Naive thymus-derived CD4-positive, alpha-beta T cell (primary cell): ENCODE measurements around the gene INPP5A. TPM values are rescaled to one million over a fixed set of nuclear protein-coding genes. Genes with fewer than 3 reads are reported as not detected.
A peak's percentile ranks its signal among the peaks of the same experiment; 100 is the strongest.

Experiments
- ATAC-seq: fragments of 150-1000 bp; cut with Tn5 transposase; 2 replicates; pipeline ENCODE4 v1.10.0; 2021; ENCODE audit warnings: mild to moderate bottlenecking, moderate library complexity
- CTCF ChIA-PET: fragments of 350-600 bp; sonication (Branson Sonifier 250); formaldehyde crosslinking; loops from one replicate; lab custom pipeline; 2021; ENCODE audit warnings: antibody characterized with exemption; lab: Charles Lee
- POLR2A ChIA-PET: fragments of 350-600 bp; sonication (Branson Sonifier 250); formaldehyde crosslinking; loops from one replicate; lab custom pipeline; 2021; ENCODE audit warnings: antibody characterized with exemption, inconsistent platforms; lab: Charles Lee
- DNase-seq, 9 donors: peaks; one replicate each; pipeline versions ENCODE4 v3.0.0 to v3.0.0-alpha.2; 2020 to 2022; ENCODE audit warnings: mixed read lengths in 1 of 9
- H3K27ac ChIP-seq: one replicate; pipeline ENCODE4 v1.7.0; 2013; ENCODE audit warnings: mild to moderate bottlenecking, low read depth, low read length, moderate library complexity
- H3K27me3 ChIP-seq, 2 donors: one replicate each; pipeline ENCODE4 v1.7.0; 2013; ENCODE audit warnings: low read length in 2 of 2, mild to moderate bottlenecking in 2 of 2, moderate library complexity in 2 of 2; ENCODE audit not compliant: control insufficient read depth in 2 of 2, insufficient read depth in 2 of 2
- H3K36me3 ChIP-seq, 3 experiments: 1 replicate in 2 of 3; 2 replicates in 1 of 3; pipeline ENCODE4 v1.7.0; 2013; ENCODE audit warnings: low read length in 3 of 3, mild to moderate bottlenecking in 3 of 3, moderate library complexity in 1 of 3; ENCODE audit not compliant: insufficient read depth in 3 of 3, control insufficient read depth in 2 of 3
- H3K4me1 ChIP-seq, 2 donors: one replicate each; pipeline ENCODE4 v1.7.0; 2013; ENCODE audit warnings: low read length in 2 of 2, mild to moderate bottlenecking in 2 of 2, moderate library complexity in 1 of 2; ENCODE audit not compliant: control insufficient read depth in 2 of 2, insufficient read depth in 2 of 2
- H3K4me3 ChIP-seq: 2 replicates; pipeline ENCODE4 v1.7.0; 2013; ENCODE audit warnings: mild to moderate bottlenecking, low read length
- H3K9me3 ChIP-seq, 3 experiments: 1 replicate in 2 of 3; 2 replicates in 1 of 3; pipeline ENCODE4 v1.7.0; 2013; ENCODE audit warnings: low read length in 3 of 3; ENCODE audit not compliant: control insufficient read depth in 2 of 3
- H3K27ac Mint-ChIP-seq, 9 donors: one replicate each; pipeline ENCODE4 v1.8.0; 2020 to 2022; ENCODE audit warnings: mixed read lengths in 9 of 9, mild to moderate bottlenecking in 8 of 9, moderate library complexity in 5 of 9, inconsistent platforms in 2 of 9
- H3K27me3 Mint-ChIP-seq, 5 donors: one replicate each; pipeline ENCODE4 v1.8.0; 2021 to 2022; ENCODE audit warnings: mixed read lengths in 5 of 5, mild to moderate bottlenecking in 1 of 5
- H3K36me3 Mint-ChIP-seq, 5 donors: one replicate each; pipeline ENCODE4 v1.8.0; 2020 to 2022; ENCODE audit warnings: mixed read lengths in 5 of 5, mild to moderate bottlenecking in 3 of 5, inconsistent platforms in 1 of 5
- H3K4me1 Mint-ChIP-seq, 7 donors: one replicate each; pipeline ENCODE4 v1.8.0; 2020 to 2022; ENCODE audit warnings: mixed read lengths in 7 of 7, mild to moderate bottlenecking in 3 of 7, inconsistent platforms in 1 of 7
- H3K4me3 Mint-ChIP-seq, 10 donors: one replicate each; pipeline ENCODE4 v1.8.0; 2020 to 2022; ENCODE audit warnings: mild to moderate bottlenecking in 10 of 10, mixed read lengths in 10 of 10, moderate library complexity in 6 of 10, inconsistent platforms in 2 of 10
- H3K9me3 Mint-ChIP-seq, 11 donors: one replicate each; pipeline ENCODE4 v1.8.0; 2020 to 2022; ENCODE audit warnings: mixed read lengths in 11 of 11, mild to moderate bottlenecking in 4 of 11, inconsistent platforms in 1 of 11, moderate library complexity in 1 of 11
- intact Hi-C, 2 donors: fragments of 100-400 bp; cut with micrococcal nuclease; formaldehyde crosslinking; loops; one replicate each; pipeline ENCODE4 v1.15.1; 2023
- polyA plus RNA-seq, 2 donors: library from polyadenylated mRNA; unstranded; fragments of 300-500 nt; fragmentation: Illumina TruSeq; gene quantifications; one replicate each; pipeline ENCODE4 v1.2.3, GENCODE V29; 2021
- total RNA-seq, 6 experiments: library from RNA in 5 of 6; stranded (reverse) in 5 of 6; gene quantifications; 1 replicate in 5 of 6; 2 replicates in 1 of 6; pipeline ENCODE4 v1.2.3 and lab custom pipeline; 2021 to 2026

INPP5A gene
- total and polyA plus RNA-seq, 7 experiments from 2014 or later, result 0.97 to 30.7 (median 25.0) TPM

DNA sequence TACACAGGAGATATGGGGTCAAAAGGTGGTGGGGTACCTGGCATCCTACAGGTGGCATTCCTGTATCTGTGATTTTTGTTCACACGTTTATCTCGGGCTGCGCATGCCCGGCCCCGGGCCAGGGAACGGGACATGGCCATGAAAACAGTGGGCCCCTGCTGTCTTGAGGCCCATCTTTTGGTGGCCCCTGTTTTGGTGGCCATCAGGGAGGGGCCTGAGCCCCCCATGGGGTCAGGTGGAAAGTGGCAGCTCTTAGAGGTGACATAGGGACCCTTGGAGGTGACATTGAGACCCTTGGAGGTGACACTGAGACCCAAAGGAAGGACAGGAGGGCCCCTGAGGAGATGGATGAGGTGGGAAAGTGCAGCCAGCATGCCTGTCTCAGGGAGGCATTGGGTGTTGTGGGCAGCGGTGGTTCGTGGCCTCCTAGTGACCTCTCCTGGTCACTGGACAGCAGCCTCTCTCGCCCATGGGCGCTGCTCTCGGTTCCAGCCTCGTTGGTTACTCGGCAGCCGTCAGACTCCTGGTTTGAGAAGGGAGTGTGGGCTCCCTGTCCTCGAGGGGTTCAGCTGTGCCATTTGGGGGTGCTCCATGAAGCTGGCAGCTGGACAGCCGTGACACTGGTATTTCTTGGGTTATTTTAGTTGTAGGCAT lies 39.9 kb downstream of the INPP5A start:
- POLR2A ChIA-PET, result no interaction called here
- H3K9me3 Mint-ChIP-seq, result peaks cover 0 to 3% (median 0%) of the 10 kb centered on the region in 11 donors
- peaks cover 0 to 5% of the 10 kb centered on the region in 2 donors for H3K4me1 ChIP-seq

DNA sequence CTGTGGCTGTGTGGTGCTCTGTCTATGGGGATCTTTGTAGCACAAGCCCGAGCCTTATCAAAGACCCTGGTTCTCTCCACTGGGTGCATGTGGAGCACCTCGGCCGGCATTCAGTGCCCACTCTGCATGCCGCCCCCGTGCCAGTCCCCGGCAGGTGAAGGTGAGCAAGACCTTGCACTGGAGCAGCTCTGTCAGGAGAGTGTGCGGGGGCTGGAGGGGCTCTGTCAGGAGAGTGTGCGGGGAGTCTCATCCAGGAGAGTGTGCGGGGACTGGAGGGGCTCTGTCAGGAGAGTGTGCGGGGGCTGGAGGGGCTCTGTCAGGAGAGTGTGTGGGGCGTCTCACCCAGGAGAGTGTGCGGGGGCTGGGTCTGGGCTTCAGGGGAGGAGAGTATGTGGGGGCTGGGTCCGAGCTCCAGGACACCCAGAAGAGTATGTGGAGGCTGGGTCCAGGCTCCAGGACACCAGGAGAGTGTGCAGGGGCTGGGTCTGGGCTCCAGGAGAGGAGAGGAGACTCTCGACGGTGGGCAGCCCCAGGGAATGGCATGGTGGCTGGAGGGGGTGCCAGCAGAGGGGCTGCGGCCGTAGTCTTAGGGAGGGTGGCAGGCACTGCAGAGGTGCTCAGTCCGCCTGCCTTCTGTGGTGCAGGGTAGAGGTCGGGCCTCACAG lies 40.8 kb downstream of the INPP5A start:
- Mint-ChIP-seq H3K27ac (peak overlapping the region in 2 of 9 donors; percentile 43 to 45), H3K4me3 (peak overlapping the region in 4 of 10 donors; percentile 13 to 45 (median 34)), H3K27me3 (peaks cover 0 to 4% (median 0%) of the 10 kb centered on the region in 5 donors), H3K9me3 (peaks cover 0 to 3% (median 0%) of the 10 kb centered on the region in 11 donors), H3K4me1 (peaks cover 29 to 74% (median 53%) of the 10 kb centered on the region in 7 donors), H3K36me3 (peaks cover 0 to 20% (median 16%) of the 10 kb centered on the region in 5 donors)
- CTCF ChIA-PET, result no interaction called here
- intact Hi-C loops, result no loop called here
- no peak for ATAC-seq
- DNase-seq, result no peak
- no peaks in the 10 kb centered on the region for H3K27me3 ChIP-seq
- peaks cover 0 to 5% of the 10 kb centered on the region in 2 donors for H3K4me1 ChIP-seq
- POLR2A ChIA-PET, result no interaction called here
- H3K9me3 ChIP-seq, result no peaks in the 10 kb centered on the region
- no peak overlapping the region for H3K4me3 ChIP-seq
- no peaks in the 10 kb centered on the region for H3K36me3 ChIP-seq
- H3K27ac ChIP-seq, result no peak overlapping the region

More for the DNA sequence above, 39.9 kb downstream of the INPP5A start:
- intact Hi-C loops, result no loop called here
- no peaks in the 10 kb centered on the region for H3K9me3 ChIP-seq
- peak overlapping the region in 4 of 9 donors; percentile 22 to 62 (median 49) for H3K27ac Mint-ChIP-seq
- H3K27ac ChIP-seq, result no peak overlapping the region
- H3K4me1 Mint-ChIP-seq, result peaks cover 29 to 65% (median 44%) of the 10 kb centered on the region in 7 donors
- no peak overlapping the region for H3K4me3 ChIP-seq
- peaks cover 0 to 20% (median 16%) of the 10 kb centered on the region in 5 donors for H3K36me3 Mint-ChIP-seq
- DNase-seq (no peak), ATAC-seq (no peak)
- CTCF ChIA-PET, result no interaction called here
- no peaks in the 10 kb centered on the region for H3K36me3 ChIP-seq
- no peaks in the 10 kb centered on the region for H3K27me3 Mint-ChIP-seq
- peak overlapping the region in 4 of 10 donors; percentile 29 to 41 (median 33) for H3K4me3 Mint-ChIP-seq
- H3K27me3 ChIP-seq, result no peaks in the 10 kb centered on the region

DNA sequence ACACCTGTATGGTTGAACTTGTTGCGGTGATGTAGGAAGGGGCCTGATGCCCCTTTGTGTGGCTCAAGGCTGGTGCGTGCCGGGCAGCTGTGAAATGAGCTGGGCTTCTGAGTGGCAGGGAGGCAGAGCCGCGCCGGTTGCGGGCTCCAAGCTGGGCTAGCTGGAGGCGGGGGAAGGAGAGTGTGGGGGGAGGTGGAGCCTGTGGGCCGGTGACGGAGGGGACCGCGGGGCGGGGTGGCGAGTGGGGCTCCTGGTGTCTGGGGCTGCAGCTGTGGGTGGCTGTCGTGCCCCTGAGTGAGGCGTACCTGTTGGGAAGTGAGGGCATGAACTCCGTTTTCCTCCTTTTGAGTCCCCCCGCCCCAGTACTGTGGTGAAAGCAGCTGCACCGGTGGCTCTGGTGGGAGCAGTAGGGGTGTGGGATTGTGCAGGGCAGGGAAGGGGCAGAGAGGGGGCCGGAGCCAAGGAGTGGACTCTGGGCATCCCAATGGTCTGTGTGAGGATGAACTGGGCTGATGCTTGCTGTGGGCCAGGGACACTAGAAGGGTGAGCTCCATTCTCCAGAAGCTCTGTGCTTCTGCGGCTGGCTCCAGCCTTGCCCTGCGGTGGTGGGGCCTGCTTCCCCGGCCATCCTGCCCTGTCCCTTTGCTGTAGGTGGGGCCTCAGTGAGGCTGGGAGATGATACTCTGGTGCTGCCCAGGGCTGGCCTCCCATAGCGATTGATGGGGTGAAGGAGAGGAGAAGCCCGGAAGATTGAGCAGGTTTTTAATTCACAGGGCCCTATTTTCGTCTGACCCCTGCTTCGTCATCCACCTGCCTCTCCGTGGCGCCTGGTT lies 41.7 kb downstream of the INPP5A start:
- Mint-ChIP-seq H3K4me3 (peak overlapping the region in 4 of 10 donors; percentile 13 to 45 (median 34)), H3K36me3 (peaks cover 0 to 20% (median 16%) of the 10 kb centered on the region in 5 donors), H3K9me3 (peaks cover 0 to 3% (median 0%) of the 10 kb centered on the region in 11 donors), H3K4me1 (peaks cover 31 to 80% (median 58%) of the 10 kb centered on the region in 7 donors), H3K27me3 (peaks cover 0 to 4% (median 0%) of the 10 kb centered on the region in 5 donors), H3K27ac (peak overlapping the region in 3 of 9 donors; percentile 43 to 72 (median 46))
- DNase-seq (no peak), ATAC-seq (no peak)
- no peaks in the 10 kb centered on the region for H3K27me3 ChIP-seq
- ChIA-PET CTCF (no interaction called here), POLR2A (interaction anchor here (0.6 kb wide), 1 partner anchor 9 kb away, joined by 3 read pairs; no protein-coding TSS in a partner anchor)
- intact Hi-C loops, result no loop called here
- H3K36me3 ChIP-seq, result no peaks in the 10 kb centered on the region
- no peak overlapping the region for H3K4me3 ChIP-seq
- no peak overlapping the region for H3K27ac ChIP-seq
- no peaks in the 10 kb centered on the region for H3K9me3 ChIP-seq
- H3K4me1 ChIP-seq, result peaks cover 0 to 5% of the 10 kb centered on the region in 2 donors

DNA sequence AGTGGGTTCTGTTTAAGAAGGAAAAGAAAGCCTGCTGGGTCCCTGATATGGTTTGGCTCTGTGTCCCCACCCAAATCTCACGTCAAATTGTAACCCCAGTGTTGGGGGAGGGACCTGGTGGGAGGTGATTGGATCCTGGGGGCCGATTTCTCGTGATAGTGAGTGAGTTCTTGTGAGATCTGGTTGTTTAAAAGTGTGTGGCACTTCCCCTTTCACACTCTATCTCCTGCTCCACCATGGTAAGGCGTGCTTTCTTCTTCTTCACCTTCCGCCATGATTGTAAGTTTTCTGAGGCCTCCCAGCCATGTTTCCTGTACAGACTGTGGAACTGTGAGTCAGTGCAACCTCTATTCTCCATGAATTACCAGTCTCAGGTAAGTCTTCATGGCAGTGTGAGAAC lies 42.6 kb downstream of the INPP5A start:
- no peaks in the 10 kb centered on the region for H3K27me3 ChIP-seq
- Mint-ChIP-seq H3K9me3 (peaks cover 0 to 3% (median 0%) of the 10 kb centered on the region in 11 donors), H3K36me3 (peaks cover 0 to 20% (median 16%) of the 10 kb centered on the region in 5 donors), H3K4me3 (peak overlapping the region in 4 of 10 donors; percentile 6 to 19 (median 14)), H3K4me1 (peaks cover 26 to 79% (median 61%) of the 10 kb centered on the region in 7 donors), H3K27ac (peak overlapping the region in 6 of 9 donors; percentile 3 to 70 (median 52)), H3K27me3 (peaks cover 0 to 4% (median 0%) of the 10 kb centered on the region in 5 donors)
- H3K9me3 ChIP-seq, result no peaks in the 10 kb centered on the region
- DNase-seq (no peak), ATAC-seq (no peak)
- POLR2A ChIA-PET, result no interaction called here
- intact Hi-C loops, result no loop called here
- no peak overlapping the region for H3K4me3 ChIP-seq
- no peaks in the 10 kb centered on the region for H3K36me3 ChIP-seq
- H3K4me1 ChIP-seq, result peaks cover 0 to 5% of the 10 kb centered on the region in 2 donors
- H3K27ac ChIP-seq, result no peak overlapping the region
- CTCF ChIA-PET, result no interaction called here

DNA sequence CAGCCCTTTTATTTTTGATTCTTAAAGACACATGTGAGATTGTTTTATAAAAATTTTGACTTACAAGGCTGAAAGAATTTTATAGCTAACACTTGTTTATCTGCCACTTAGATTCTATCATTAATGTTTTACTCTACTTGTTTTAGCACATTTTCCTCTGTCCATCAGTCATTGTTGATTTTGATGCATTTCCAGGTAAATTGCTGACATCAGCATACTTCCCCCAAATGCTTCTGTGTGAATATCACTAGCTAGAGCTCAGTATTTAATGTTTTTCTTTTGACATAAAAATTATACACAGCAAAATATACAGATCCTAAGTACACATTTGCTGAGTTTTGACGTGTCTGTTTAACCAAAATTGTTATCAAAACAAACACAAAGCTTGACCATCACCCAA lies 43.0 kb downstream of the INPP5A start:
- peaks cover 0 to 3% (median 0%) of the 10 kb centered on the region in 11 donors for H3K9me3 Mint-ChIP-seq
- Histone ChIP-seq H3K27me3 (no peaks in the 10 kb centered on the region), H3K4me3 (no peak overlapping the region), H3K9me3 (no peaks in the 10 kb centered on the region), H3K27ac (no peak overlapping the region), H3K36me3 (no peaks in the 10 kb centered on the region), H3K4me1 (peaks cover 0 to 1% of the 10 kb centered on the region in 2 donors)
- no peak for DNase-seq
- H3K27me3 Mint-ChIP-seq, result peaks cover 0 to 4% (median 0%) of the 10 kb centered on the region in 5 donors
- peak overlapping the region in 2 of 9 donors; percentile 3 to 40 for H3K27ac Mint-ChIP-seq
- peak overlapping the region in 1 of 10 donors; percentile 15 for H3K4me3 Mint-ChIP-seq
- ChIA-PET POLR2A (no interaction called here), CTCF (no interaction called here)
- peaks cover 0 to 21% (median 16%) of the 10 kb centered on the region in 5 donors for H3K36me3 Mint-ChIP-seq
- intact Hi-C loops, result no loop called here
- peaks cover 21 to 77% (median 66%) of the 10 kb centered on the region in 7 donors for H3K4me1 Mint-ChIP-seq
- ATAC-seq, result no peak

DNA sequence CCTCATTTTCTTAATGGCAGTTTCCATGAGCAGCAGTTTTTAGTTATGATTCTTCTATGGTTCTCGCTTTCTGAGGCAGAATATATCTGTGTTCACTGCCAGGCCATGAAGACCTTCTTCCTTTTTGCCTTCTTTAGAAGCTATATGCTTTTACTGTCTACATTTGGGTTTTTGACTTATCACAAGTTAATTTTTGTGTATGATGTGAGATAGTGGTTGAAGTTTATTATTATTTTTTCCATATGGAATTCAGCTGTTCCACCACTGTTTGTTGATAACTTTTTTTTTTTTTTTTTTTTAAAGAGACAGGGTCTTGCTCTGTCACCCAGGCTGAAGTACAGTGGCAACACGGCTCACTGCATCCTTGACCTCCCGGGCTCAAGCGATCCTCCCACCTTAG lies 44.5 kb downstream of the INPP5A start:
- Histone ChIP-seq H3K36me3 (no peaks in the 10 kb centered on the region), H3K4me1 (no peaks in the 10 kb centered on the region), H3K27ac (no peak overlapping the region), H3K9me3 (no peaks in the 10 kb centered on the region), H3K27me3 (no peaks in the 10 kb centered on the region), H3K4me3 (no peak overlapping the region)
- intact Hi-C loops, result no loop called here
- Mint-ChIP-seq H3K27ac (peak overlapping the region in 1 of 9 donors; percentile 65), H3K27me3 (peaks cover 0 to 4% (median 0%) of the 10 kb centered on the region in 5 donors), H3K36me3 (peaks cover 0 to 28% (median 16%) of the 10 kb centered on the region in 5 donors), H3K4me3 (no peak overlapping the region), H3K4me1 (peaks cover 21 to 86% (median 71%) of the 10 kb centered on the region in 7 donors), H3K9me3 (peaks cover 0 to 3% (median 0%) of the 10 kb centered on the region in 11 donors)
- CTCF ChIA-PET, result interaction anchor here (0.7 kb wide), 1 partner anchor 32 kb away, joined by 3 read pairs; no protein-coding TSS in a partner anchor
- no peak for ATAC-seq
- POLR2A ChIA-PET, result interaction anchor here (0.6 kb wide), 1 partner anchor 37 kb away, joined by 3 read pairs; no protein-coding TSS in a partner anchor
- DNase-seq, result no peak
